ENCODE data around the gene EPS8L1.

Gene EPS8L1

DNA sequence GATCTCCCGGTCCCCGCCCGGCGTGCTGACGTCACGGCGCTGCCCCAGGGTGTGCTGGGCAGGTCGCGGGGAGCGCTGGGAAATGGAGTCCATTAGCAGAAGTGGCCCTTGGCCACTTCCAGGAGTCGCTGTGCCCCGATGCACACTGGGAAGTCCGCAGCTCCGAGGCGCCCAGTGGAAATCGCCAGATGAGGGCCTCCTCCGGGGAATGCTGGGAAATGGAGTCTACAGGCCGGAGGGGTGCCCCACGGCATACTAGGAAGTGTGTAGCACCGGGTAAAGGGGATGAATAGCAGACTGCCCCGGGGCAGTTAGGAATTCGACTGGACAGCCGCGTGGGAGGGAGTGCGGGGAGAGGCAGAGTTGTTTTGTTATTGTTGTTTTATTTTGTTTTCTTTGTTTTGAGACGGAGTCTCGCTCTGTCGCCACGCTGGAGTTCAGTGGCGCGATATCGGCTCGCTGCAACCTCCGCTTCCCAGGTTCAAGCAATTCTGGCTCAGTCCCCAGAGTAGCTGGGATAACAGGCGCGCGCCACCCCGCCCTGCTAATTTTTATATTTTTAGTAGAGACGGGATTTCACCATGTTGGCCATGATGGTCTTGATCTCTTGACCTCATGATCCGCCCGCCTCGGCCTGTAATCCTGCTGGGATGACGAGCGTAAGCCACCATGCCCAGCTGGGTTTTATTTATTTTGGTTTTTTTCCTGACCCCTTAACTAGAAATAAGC, 42.2 kb downstream of the EPS8L1 start:
- DNase-seq = peak; percentile 99

DNA sequence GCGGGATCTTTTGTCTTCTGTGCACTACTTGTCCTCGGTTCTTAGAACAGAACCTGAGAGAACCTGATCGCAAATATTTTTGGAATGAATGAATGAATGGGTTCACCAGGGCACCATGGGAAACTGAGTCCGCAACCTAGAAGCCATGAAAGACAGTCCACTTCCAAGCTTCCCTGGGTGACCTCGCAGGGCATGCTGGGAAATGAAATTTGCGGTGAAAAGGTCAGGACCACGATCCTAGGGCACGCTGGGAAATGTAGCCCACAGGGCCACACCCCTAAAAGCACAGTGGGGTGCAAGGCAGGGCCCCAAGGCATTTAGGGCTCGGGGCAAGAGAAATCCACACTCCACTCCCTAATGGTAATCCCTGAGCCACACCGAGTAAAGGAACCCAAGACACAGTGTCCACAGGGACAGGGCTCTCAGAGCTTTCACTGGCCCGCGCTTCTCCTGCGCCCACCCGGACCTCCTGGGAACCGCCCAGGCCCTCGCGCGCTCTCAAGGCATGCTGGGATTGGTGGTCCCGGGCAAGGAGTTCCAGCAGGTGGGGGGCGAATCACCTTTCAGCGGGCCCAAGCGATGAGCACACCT, 42.8 kb downstream of the EPS8L1 start:
- peak; percentile 18 for DNase-seq

GRCh38 chr19:55119053-55119452, 43.4 kb downstream of the EPS8L1 start:
- peak; percentile 63 for DNase-seq

DNA sequence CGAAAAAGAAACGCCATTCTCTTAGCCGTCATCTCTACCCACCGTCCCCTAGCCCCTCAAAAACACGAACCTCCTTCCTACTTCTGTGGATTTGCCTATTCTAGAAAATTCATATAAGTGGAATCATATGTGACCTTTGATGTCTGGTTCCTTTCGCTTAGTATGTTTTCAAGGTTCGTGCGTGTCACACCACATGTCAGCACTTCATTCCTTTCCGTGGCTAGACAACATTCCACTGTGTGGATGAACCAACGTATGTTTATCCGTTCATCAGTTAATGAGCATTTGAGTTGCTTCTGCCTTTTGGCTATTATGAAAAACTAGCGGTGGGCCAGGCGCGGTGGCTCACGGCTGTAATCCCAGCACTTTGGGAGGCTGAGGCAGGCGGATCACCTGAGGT, 55.8 kb downstream of the EPS8L1 start:
- DNase-seq = no peak

- peak; percentile 13 for DNase-seq
Measured at GRCh38 chr19:55132453-55133129, 56.9 kb downstream of the EPS8L1 start.

GRCh38 chr19:55133639-55134444, 58.2 kb downstream of the EPS8L1 start:
- DNase-seq = peak; percentile 28

DNA sequence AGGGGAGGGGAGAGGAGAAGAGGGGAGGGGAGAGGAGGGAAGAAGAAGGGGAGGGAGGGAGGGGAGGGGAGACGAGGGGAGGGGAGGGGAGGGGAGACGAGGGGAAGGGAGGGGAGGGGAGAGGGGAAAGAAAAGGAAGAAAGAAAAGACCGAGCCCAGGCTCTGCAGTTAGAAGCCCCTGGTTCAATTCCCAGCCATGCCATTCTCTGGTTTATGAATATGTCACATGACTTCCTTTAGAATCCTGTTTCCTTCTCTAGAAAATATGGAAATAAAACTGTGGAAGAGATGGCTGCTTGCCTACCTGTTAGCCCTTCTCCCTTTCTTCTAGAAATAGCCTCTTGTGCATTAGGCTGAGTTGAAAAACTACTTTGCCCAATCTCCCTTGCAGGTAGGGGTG, 59.1 kb downstream of the EPS8L1 start:
- DNase-seq = no peak

DNA sequence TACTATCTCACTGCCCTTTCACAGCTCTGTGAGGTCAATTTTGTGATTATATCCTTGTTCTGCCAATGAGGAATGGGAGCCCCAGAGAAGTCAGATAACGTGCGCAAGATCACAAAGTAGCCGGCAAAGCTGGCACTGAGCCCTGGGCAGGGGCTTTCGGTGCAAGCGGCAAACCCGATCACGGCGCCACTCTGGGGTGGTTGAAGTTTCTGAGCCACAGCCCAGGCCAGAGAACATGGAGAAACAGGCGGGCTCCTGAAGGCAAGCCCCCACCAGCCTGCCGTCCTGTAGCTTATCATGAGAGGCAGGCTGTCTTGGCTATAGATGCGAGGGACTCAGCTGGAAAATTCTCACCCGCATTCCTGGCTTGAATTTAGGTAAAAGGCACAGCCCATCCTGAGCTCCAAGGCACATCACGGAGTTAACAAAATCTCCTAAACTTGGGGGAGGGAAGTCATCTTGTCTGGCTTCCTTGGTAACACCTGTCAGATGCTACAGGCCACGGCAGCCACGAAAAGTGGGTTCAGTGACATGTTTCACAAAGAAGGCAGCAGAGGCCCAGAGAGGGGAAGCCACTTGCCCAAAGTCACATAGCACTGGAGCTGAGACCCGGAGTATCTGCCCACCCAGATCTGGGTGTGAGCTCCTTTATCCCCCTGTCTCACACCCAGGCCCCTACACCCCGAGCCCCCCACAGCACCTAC, 60.9 kb downstream of the EPS8L1 start:
- DNase-seq = no peak
